ENCODE data around the gene ADAMTS14. TPM values are rescaled to one million over a fixed set of nuclear protein-coding genes. Genes with fewer than 3 reads are reported as not detected.

The ADAMTS14 gene
- total RNA-seq, 1 donor from 2014 or later, result 1.3 TPM

- H3K36me3 ChIP-seq (ENCODE audit: control insufficient read depth, insufficient read depth, low read length), result no peaks in the 10 kb centered on the region
- TF ChIP-seq CTCF (IDR thresholded peaks at IDR 0.05; ENCODE audit: insufficient read depth, low read length, poor library complexity, severe bottlenecking), result no peak
- H3K27me3 ChIP-seq (ENCODE audit: control insufficient read depth, insufficient read depth, low read length), result no peaks in the 10 kb centered on the region
- no peak for DNase-seq (ENCODE audit: low read depth)
- H3K4me3 ChIP-seq (ENCODE audit: low read depth, low read length), result no peak overlapping the region
These were observed 77.9 kb downstream of the ADAMTS14 start for GRCh38 chr10:70750156-70750703.

GRCh38 chr10:70751356-70751755 is 79.0 kb downstream of the ADAMTS14 start:
- Histone ChIP-seq H3K36me3 (ENCODE audit: control insufficient read depth, insufficient read depth, low read length) (no peaks in the 10 kb centered on the region), H3K27me3 (ENCODE audit: control insufficient read depth, insufficient read depth, low read length) (no peaks in the 10 kb centered on the region), H3K4me3 (ENCODE audit: low read depth, low read length) (no peak overlapping the region)
- no peak for DNase-seq (ENCODE audit: low read depth)
- TF ChIP-seq CTCF (IDR thresholded peaks at IDR 0.05; ENCODE audit: insufficient read depth, low read length, poor library complexity, severe bottlenecking), result no peak

GRCh38 chr10:70751991-70752390 is 79.7 kb downstream of the ADAMTS14 start:
- DNase-seq (ENCODE audit: low read depth), result no peak
- no peaks in the 10 kb centered on the region for H3K27me3 ChIP-seq (ENCODE audit: control insufficient read depth, insufficient read depth, low read length)
- H3K36me3 ChIP-seq (ENCODE audit: control insufficient read depth, insufficient read depth, low read length), result no peaks in the 10 kb centered on the region
- H3K4me3 ChIP-seq (ENCODE audit: low read depth, low read length), result no peak overlapping the region
- TF ChIP-seq CTCF (IDR thresholded peaks at IDR 0.05; ENCODE audit: insufficient read depth, low read length, poor library complexity, severe bottlenecking), result no peak

- H3K27me3 ChIP-seq (ENCODE audit: control insufficient read depth, insufficient read depth, low read length), result no peaks in the 10 kb centered on the region
- no peak for DNase-seq (ENCODE audit: low read depth)
These were observed 80.3 kb downstream of the ADAMTS14 start for GRCh38 chr10:70752571-70752970.

GRCh38 chr10:70753026-70753663 is 80.8 kb downstream of the ADAMTS14 start:
- no peak for DNase-seq (ENCODE audit: low read depth)
- no peaks in the 10 kb centered on the region for H3K27me3 ChIP-seq (ENCODE audit: control insufficient read depth, insufficient read depth, low read length)
- TF ChIP-seq CTCF (IDR thresholded peaks at IDR 0.05; ENCODE audit: insufficient read depth, low read length, poor library complexity, severe bottlenecking), result no peak
- no peak overlapping the region for H3K4me3 ChIP-seq (ENCODE audit: low read depth, low read length)
- H3K36me3 ChIP-seq (ENCODE audit: control insufficient read depth, insufficient read depth, low read length), result no peaks in the 10 kb centered on the region

More at GRCh38 chr10:70752571-70752970, 80.3 kb downstream of the ADAMTS14 start:
- TF ChIP-seq CTCF (IDR thresholded peaks at IDR 0.05; ENCODE audit: insufficient read depth, low read length, poor library complexity, severe bottlenecking), result no peak
- Histone ChIP-seq H3K36me3 (ENCODE audit: control insufficient read depth, insufficient read depth, low read length) (no peaks in the 10 kb centered on the region), H3K4me3 (ENCODE audit: low read depth, low read length) (no peak overlapping the region)

Measured in kidney epithelial cell (primary cell).